A673 (cell line): ENCODE measurements around the gene GNPTAB. TPM values are rescaled to one million over a fixed set of nuclear protein-coding genes. Genes with fewer than 3 reads are reported as not detected.

Experiments
- BruUV-seq: library from RNA; stranded (reverse); fragments of 400-500 nt; replicated peaks from 2 replicates; lab custom pipeline; 2021; lab: Mats Ljungman, UMichigan
- CTCF ChIA-PET: fragments of 300-600 bp; sonication (Branson Sonifier 250); formaldehyde crosslinking; loops from one replicate; lab custom pipeline; 2022; ENCODE audit warnings: antibody characterized with exemption; lab: Charles Lee
- POLR2A ChIA-PET: fragments of 300-600 bp; sonication (Branson Sonifier 250); formaldehyde crosslinking; loops from one replicate; lab custom pipeline; 2022; ENCODE audit warnings: antibody characterized with exemption; ENCODE audit not compliant: low non-redundant PET; lab: Charles Lee
- DNase-seq: peaks from one replicate; pipeline ENCODE4 v3.0.0-alpha.2; 2015; ENCODE audit warnings: low spot score
- H3K27ac ChIP-seq: fragments of 200-600 bp; sonication (generic); 2 replicates; pipeline ENCODE4 v1.5.1; 2016; ENCODE audit warnings: mixed run types, low read depth, mild to moderate bottlenecking, mixed read lengths, antibody characterized with exemption, low read length; ENCODE audit not compliant: poor library complexity, severe bottlenecking
- H3K27me3 ChIP-seq: fragments of 200-600 bp; sonication (generic); replicated peaks from 2 replicates; pipeline ENCODE4 v1.6.1; 2017; ENCODE audit warnings: mixed run types, low read depth, mild to moderate bottlenecking, mixed read lengths, antibody characterized with exemption, low read length; ENCODE audit not compliant: insufficient read depth, poor library complexity
- H3K36me3 ChIP-seq: fragments of 200-600 bp; sonication (generic); 2 replicates; pipeline ENCODE4 v1.6.1; 2016; ENCODE audit warnings: mixed run types, mild to moderate bottlenecking, mixed read lengths, antibody characterized with exemption, low read length; ENCODE audit not compliant: insufficient read depth, poor library complexity, severe bottlenecking
- H3K4me1 ChIP-seq: fragments of 200-600 bp; sonication (generic); 2 replicates; pipeline ENCODE4 v1.6.1; 2017; ENCODE audit warnings: mixed run types, mild to moderate bottlenecking, mixed read lengths, antibody characterized with exemption, low read length; ENCODE audit not compliant: insufficient read depth, poor library complexity, severe bottlenecking
- H3K4me3 ChIP-seq: fragments of 200-600 bp; sonication (generic); 2 replicates; pipeline ENCODE4 v1.5.1; 2016; ENCODE audit warnings: low read depth, mixed run types, mild to moderate bottlenecking, mixed read lengths, low read length; ENCODE audit not compliant: poor library complexity, severe bottlenecking
- H3K9me3 ChIP-seq: fragments of 200-600 bp; sonication (generic); 2 replicates; pipeline ENCODE4 v1.6.1; 2016; ENCODE audit warnings: mixed run types, low read depth, mild to moderate bottlenecking, mixed read lengths, antibody characterized with exemption, low read length; ENCODE audit not compliant: poor library complexity, severe bottlenecking
- EZH2 ChIP-seq: fragments of 200-600 bp; sonication (generic); IDR thresholded peaks from 2 replicates; pipeline ENCODE4 v1.6.1; 2017; ENCODE audit warnings: borderline replicate concordance, low read depth, mild to moderate bottlenecking, mixed read lengths, antibody characterized with exemption, low read length; ENCODE audit not compliant: poor library complexity, severe bottlenecking
- intact Hi-C: fragments of 100-400 bp; cut with micrococcal nuclease; formaldehyde crosslinking; loops from one replicate; pipeline ENCODE4 v1.10.0; 2022; ENCODE audit not compliant: unreplicated experiment
- total RNA-seq: library from RNA; stranded (reverse); gene quantifications from 2 replicates; pipeline ENCODE4 v1.2.3, GENCODE V29; 2021
- TF ChIP-seq, protein P1 (sequence below): fragments of 300-800, 200-600 bp; sonication (generic); conservative IDR thresholded peaks from 2 replicates; pipeline ENCODE4 v1.5.1; 2017; ENCODE audit warnings: low read depth, mild to moderate bottlenecking, antibody characterized with exemption, low read length, moderate library complexity, mixed read lengths

GNPTAB gene
- total RNA-seq, 1 experiment from 2014 or later, result 19.9 TPM

DNA sequence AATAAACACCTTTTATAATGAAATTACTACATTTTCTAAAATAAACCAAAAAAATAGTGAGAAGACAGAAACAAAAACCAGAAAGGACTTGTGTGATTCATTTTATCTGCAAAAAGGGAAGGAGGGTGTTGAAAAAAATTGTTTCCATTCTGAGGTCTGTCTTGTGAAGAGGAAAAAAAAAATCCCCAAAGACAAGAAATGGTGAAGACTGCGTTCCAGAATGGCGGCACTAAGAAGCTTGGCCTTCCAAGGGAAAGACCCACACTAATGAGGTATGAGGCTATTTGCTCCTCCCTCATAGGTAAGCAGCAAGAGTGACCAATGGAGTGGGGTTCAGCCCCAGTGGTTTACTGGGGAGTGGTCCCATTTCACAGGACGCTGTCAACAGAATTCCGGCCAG is 35.0 kb downstream of the GNPTAB start:
- H3K27ac ChIP-seq, result no peak overlapping the region
- no peaks in the 10 kb centered on the region for H3K27me3 ChIP-seq
- H3K36me3 ChIP-seq, result no peaks in the 10 kb centered on the region
- TF ChIP-seq, protein P1, sequence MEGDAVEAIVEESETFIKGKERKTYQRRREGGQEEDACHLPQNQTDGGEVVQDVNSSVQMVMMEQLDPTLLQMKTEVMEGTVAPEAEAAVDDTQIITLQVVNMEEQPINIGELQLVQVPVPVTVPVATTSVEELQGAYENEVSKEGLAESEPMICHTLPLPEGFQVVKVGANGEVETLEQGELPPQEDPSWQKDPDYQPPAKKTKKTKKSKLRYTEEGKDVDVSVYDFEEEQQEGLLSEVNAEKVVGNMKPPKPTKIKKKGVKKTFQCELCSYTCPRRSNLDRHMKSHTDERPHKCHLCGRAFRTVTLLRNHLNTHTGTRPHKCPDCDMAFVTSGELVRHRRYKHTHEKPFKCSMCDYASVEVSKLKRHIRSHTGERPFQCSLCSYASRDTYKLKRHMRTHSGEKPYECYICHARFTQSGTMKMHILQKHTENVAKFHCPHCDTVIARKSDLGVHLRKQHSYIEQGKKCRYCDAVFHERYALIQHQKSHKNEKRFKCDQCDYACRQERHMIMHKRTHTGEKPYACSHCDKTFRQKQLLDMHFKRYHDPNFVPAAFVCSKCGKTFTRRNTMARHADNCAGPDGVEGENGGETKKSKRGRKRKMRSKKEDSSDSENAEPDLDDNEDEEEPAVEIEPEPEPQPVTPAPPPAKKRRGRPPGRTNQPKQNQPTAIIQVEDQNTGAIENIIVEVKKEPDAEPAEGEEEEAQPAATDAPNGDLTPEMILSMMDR, result no peak
- TF ChIP-seq EZH2, result no peak
- POLR2A ChIA-PET, result no interaction called here
- no peak for DNase-seq
- H3K4me1 ChIP-seq, result no peaks in the 10 kb centered on the region
- H3K4me3 ChIP-seq, result no peak overlapping the region
- intact Hi-C loops, result no loop called here
- H3K9me3 ChIP-seq, result no peaks in the 10 kb centered on the region
- BruUV-seq, result no TSS peak
- CTCF ChIA-PET, result no interaction called here

DNA sequence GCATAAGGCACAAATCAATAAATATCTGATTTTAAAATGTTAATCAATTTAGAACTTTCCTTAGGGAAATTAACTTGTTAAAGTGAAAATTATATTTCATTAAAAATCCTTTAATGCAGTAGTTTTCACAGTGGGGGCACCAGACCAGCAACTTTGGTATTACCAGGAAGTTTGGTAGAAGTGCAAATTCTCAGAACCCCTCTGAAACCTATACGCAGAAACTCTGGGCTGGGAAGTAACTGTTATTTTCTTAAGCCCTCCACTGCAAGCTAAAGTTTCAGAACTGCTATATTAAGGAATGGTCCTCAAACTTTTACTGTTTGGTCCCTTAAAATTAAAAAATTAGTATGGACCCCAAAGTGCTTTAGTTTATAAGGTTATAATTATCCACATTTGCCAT is 35.7 kb downstream of the GNPTAB start:
- H3K4me3 ChIP-seq, result no peak overlapping the region
- no peaks in the 10 kb centered on the region for H3K4me1 ChIP-seq
- no TSS peak for BruUV-seq
- intact Hi-C loops, result no loop called here
- no peak overlapping the region for H3K27ac ChIP-seq
- TF ChIP-seq, protein P1, result no peak
- TF ChIP-seq EZH2, result no peak
- H3K36me3 ChIP-seq, result no peaks in the 10 kb centered on the region
- DNase-seq, result no peak
- no peaks in the 10 kb centered on the region for H3K9me3 ChIP-seq
- H3K27me3 ChIP-seq, result no peaks in the 10 kb centered on the region
- ChIA-PET CTCF (no interaction called here), POLR2A (no interaction called here)

DNA sequence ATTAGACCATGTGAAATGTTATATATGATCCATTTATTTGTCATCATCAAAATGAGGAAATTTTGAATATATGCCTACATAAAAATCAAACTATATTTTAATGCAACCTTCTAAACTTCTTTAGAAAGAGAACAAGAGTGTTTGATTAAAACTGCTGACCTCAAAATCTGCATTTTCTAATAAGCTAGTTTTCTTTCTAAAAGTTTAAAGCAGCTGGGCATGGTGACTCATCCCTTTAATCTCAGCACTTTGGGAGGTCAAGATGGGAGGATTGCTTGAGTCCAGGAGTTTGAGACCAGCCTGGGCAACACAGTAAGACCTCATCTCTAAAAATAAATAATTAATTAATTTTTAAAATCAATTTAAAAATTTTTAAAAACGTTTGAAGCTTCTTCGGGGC is 36.2 kb downstream of the GNPTAB start:
- CTCF ChIA-PET, result no interaction called here
- no peaks in the 10 kb centered on the region for H3K9me3 ChIP-seq
- intact Hi-C loops, result no loop called here
- POLR2A ChIA-PET, result no interaction called here
- no peak overlapping the region for H3K27ac ChIP-seq
- TF ChIP-seq EZH2, result no peak
- TF ChIP-seq, protein P1, result no peak
- no peak overlapping the region for H3K4me3 ChIP-seq
- BruUV-seq, result no TSS peak
- no peaks in the 10 kb centered on the region for H3K27me3 ChIP-seq
- H3K36me3 ChIP-seq, result no peaks in the 10 kb centered on the region
- no peak for DNase-seq
- H3K4me1 ChIP-seq, result no peaks in the 10 kb centered on the region
